Breast epithelium (tissue), 3 donors: ENCODE results near the gene OR11A1.

ENCODE experiments used
- POLR2A ChIP-seq: fragments of 450-650 bp; IDR thresholded peaks from one replicate; pipeline ENCODE4 v1.6.1; 2016; ENCODE audit warnings: antibody characterized with exemption, mild to moderate bottlenecking, moderate library complexity
- POLR2AphosphoS5 ChIP-seq, 3 donors: sonication (generic); formaldehyde crosslinking; IDR thresholded peaks; one replicate each; pipeline ENCODE4 v1.6.1; 2017; ENCODE audit warnings: antibody characterized with exemption in 3 of 3
- TF ChIP-seq, protein P1 (sequence below), 3 donors: fragments of 450-650 bp; IDR thresholded peaks; one replicate each; pipeline ENCODE4 v1.5.1; 2016 to 2017; ENCODE audit warnings: antibody characterized with exemption in 3 of 3, mild to moderate bottlenecking in 3 of 3, moderate library complexity in 3 of 3

DNA sequence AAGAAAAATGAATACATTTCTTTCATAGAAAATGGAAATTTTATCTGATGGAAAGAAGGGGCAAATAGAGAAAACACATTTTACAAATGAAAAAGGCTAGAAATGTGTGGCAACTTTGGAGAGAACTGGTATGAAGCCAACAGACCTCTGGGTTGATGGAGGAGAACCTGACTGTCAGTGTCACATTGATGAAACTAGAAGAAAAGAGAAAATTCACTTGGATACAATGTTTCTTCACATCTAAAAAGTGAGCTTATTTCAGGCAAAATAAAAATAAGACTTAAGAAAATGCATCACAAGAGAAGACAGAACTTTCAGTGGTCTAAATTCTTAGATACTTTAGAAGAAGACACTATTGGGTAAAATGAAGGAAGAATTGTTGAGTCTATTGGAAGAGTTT, 61.5 kb downstream of the OR11A1 start, which contains the start of gene OR12D2:
- TF ChIP-seq, protein P1, sequence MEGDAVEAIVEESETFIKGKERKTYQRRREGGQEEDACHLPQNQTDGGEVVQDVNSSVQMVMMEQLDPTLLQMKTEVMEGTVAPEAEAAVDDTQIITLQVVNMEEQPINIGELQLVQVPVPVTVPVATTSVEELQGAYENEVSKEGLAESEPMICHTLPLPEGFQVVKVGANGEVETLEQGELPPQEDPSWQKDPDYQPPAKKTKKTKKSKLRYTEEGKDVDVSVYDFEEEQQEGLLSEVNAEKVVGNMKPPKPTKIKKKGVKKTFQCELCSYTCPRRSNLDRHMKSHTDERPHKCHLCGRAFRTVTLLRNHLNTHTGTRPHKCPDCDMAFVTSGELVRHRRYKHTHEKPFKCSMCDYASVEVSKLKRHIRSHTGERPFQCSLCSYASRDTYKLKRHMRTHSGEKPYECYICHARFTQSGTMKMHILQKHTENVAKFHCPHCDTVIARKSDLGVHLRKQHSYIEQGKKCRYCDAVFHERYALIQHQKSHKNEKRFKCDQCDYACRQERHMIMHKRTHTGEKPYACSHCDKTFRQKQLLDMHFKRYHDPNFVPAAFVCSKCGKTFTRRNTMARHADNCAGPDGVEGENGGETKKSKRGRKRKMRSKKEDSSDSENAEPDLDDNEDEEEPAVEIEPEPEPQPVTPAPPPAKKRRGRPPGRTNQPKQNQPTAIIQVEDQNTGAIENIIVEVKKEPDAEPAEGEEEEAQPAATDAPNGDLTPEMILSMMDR (IDR thresholded peaks at IDR 0.05) = no peak
- TF ChIP-seq POLR2A (no peak), POLR2AphosphoS5 (IDR thresholded peaks at IDR 0.05) (no peak)
